K562 (cell line): Measurements from ENCODE around the gene HNRNPLL. TPM values are rescaled to one million over a fixed set of nuclear protein-coding genes. Genes with fewer than 3 reads are reported as not detected.

ENCODE experiments used
- CSDE1 ChIP-seq, 2 experiments: fragments of 450-650 bp; IDR thresholded peaks; 2 replicates each; pipeline ENCODE4 v1.6.1; 2016; ENCODE audit warnings: mild to moderate bottlenecking in 1 of 2
- DMBX1 ChIP-seq: fragments of 250-450 bp; sonication (Bioruptor Pico); IDR thresholded peaks from 2 replicates; pipeline ENCODE4 v1.8.0; 2022; ENCODE audit warnings: inconsistent platforms, mild to moderate bottlenecking, moderate library complexity, borderline replicate concordance
- DPF2 ChIP-seq: fragments of 450-650 bp; IDR thresholded peaks from 2 replicates; pipeline ENCODE4 v1.6.1; 2016
- E2F1 ChIP-seq: sonication (generic); formaldehyde crosslinking; IDR thresholded peaks from 2 replicates; pipeline ENCODE4 v1.8.1; 2023; ENCODE audit warnings: mild to moderate bottlenecking, missing genetic modification reagents, moderate library complexity
- GABPB1 ChIP-seq: sonication (generic); formaldehyde crosslinking; IDR thresholded peaks from 2 replicates; pipeline ENCODE4 v1.8.0; 2022; ENCODE audit warnings: mild to moderate bottlenecking, missing genetic modification reagents
- NEUROD1 ChIP-seq: fragments of 150-350 bp; IDR thresholded peaks from 2 replicates; pipeline ENCODE4 v1.6.1; 2014; ENCODE audit warnings: borderline replicate concordance, low read length, low read depth; ENCODE audit not compliant: partially characterized antibody
- PML ChIP-seq: IDR thresholded peaks from 2 replicates; pipeline ENCODE4 v1.6.1; 2012; ENCODE audit warnings: low read length, inconsistent platforms
- POLR2G ChIP-seq: fragments of 200-400 bp; formaldehyde crosslinking; IDR thresholded peaks from 2 replicates; pipeline ENCODE4 v1.6.1; 2017; ENCODE audit warnings: low read depth, mild to moderate bottlenecking, antibody characterized with exemption, low read length, moderate library complexity
- PREB ChIP-seq: sonication (generic); formaldehyde crosslinking; IDR thresholded peaks from 2 replicates; pipeline ENCODE4 v1.8.1; 2023; ENCODE audit warnings: mild to moderate bottlenecking, missing genetic modification reagents
- PTRF ChIP-seq: fragments of 450-650 bp; IDR thresholded peaks from 2 replicates; pipeline ENCODE4 v1.6.1; 2016; ENCODE audit warnings: mild to moderate bottlenecking, missing genetic modification characterization, missing compliant biosample characterization
- PURB ChIP-seq: sonication (generic); formaldehyde crosslinking; IDR thresholded peaks from 2 replicates; pipeline ENCODE4 v1.9.0; 2021; ENCODE audit warnings: low read depth, mild to moderate bottlenecking, missing genetic modification reagents
- RBM39 ChIP-seq: fragments of 200-400 bp; formaldehyde crosslinking; optimal IDR thresholded peaks from 2 replicates; pipeline ENCODE3; 2018; ENCODE audit warnings: low read depth, low read length
- ZBED1 ChIP-seq: IDR thresholded peaks from 2 replicates; pipeline ENCODE4 v1.6.1; 2014
- ZNF217 ChIP-seq: sonication (generic); formaldehyde crosslinking; IDR thresholded peaks from 2 replicates; pipeline ENCODE4 v1.8.0; 2022; ENCODE audit warnings: mild to moderate bottlenecking, missing genetic modification reagents
- ZNF436 ChIP-seq: fragments of 250-450, 450-650 bp; sonication (Bioruptor Pico); formaldehyde crosslinking; IDR thresholded peaks from 2 replicates; pipeline ENCODE4 v1.7.0; 2020; ENCODE audit warnings: mild to moderate bottlenecking
- ZNF655 ChIP-seq: fragments of 250-450 bp; sonication (Bioruptor Pico); IDR thresholded peaks from 2 replicates; pipeline ENCODE4 v1.5.0; 2021
- ZNF75A ChIP-seq: fragments of 450-650 bp; formaldehyde crosslinking; IDR thresholded peaks from 2 replicates; pipeline ENCODE4 v1.4.0; 2020; ENCODE audit warnings: mild to moderate bottlenecking
- polyA plus RNA-seq, 8 experiments: library from polyadenylated mRNA; depleted of rRNA in 4 of 8; stranded (reverse) in 5 of 8; unstranded in 3 of 8; fragments of >200 nt; fragmentation: Nextera tagmentation in 2 of 8; fragmentation: Illumina TruSeq in 1 of 8; extraction: Ambion mirVana in 2 of 8; extraction: Trizol in 1 of 8; gene quantifications; 2 replicates each; pipeline versions ENCODE4 v1.2.1 to v1.2.3, GENCODE V29; 2011 to 2014; ENCODE audit warnings: inconsistent platforms in 1 of 8, missing spikeins in 1 of 8
- total RNA-seq, 7 experiments: library from RNA; depleted of rRNA in 6 of 7; stranded (reverse); fragments of >200 nt in 6 of 7; fragmentation: Illumina TruSeq in 2 of 7; extraction: Trizol in 2 of 7; gene quantifications; 2 replicates each; pipeline versions ENCODE4 v1.2.1 to v1.2.3, GENCODE V29; 2011 to 2021; ENCODE audit warnings: low replicate concordance in 1 of 7
- TF ChIP-seq, protein P1 (sequence below): fragments of 450-650 bp; IDR thresholded peaks from 2 replicates; pipeline ENCODE4 v1.6.1; 2016; ENCODE audit warnings: low read depth, mild to moderate bottlenecking, moderate library complexity
- TF ChIP-seq, protein P2 (sequence below): fragments of 450-650 bp; IDR thresholded peaks from 2 replicates; pipeline ENCODE4 v1.6.1; 2014; ENCODE audit warnings: low read depth, mild to moderate bottlenecking, moderate library complexity, borderline replicate concordance
- TF ChIP-seq, protein P3 (sequence below): sonication (generic); formaldehyde crosslinking; IDR thresholded peaks from 2 replicates; pipeline ENCODE4 v1.8.1; 2023; ENCODE audit warnings: mild to moderate bottlenecking, missing genetic modification reagents

HNRNPLL gene
- total and polyA plus RNA-seq, 9 of the 15 experiments (the other 6 are each of a cell fraction or from before 2014, with no cell fraction given): 19.8 to 135 (median 57.8) TPM

GRCh38 chr2:38603402-38604290 is 918 bp upstream of the HNRNPLL start (continued):
- TF ChIP-seq E2F1 (CRISPR knock-in tag): 0 out of 2 replicates have a peak, but pooled peaks have one; percentile 6
- TF ChIP-seq ZNF75A (CRISPR knock-in tag): no peak
- TF ChIP-seq DMBX1 (CRISPR knock-in tag): peak; percentile 43; the same call in 1 of the 2 replicates
- no peak for TF ChIP-seq ZNF655 (CRISPR knock-in tag)
- TF ChIP-seq, protein P1, sequence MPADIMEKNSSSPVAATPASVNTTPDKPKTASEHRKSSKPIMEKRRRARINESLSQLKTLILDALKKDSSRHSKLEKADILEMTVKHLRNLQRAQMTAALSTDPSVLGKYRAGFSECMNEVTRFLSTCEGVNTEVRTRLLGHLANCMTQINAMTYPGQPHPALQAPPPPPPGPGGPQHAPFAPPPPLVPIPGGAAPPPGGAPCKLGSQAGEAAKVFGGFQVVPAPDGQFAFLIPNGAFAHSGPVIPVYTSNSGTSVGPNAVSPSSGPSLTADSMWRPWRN: no peak
- TF ChIP-seq, protein P2, sequence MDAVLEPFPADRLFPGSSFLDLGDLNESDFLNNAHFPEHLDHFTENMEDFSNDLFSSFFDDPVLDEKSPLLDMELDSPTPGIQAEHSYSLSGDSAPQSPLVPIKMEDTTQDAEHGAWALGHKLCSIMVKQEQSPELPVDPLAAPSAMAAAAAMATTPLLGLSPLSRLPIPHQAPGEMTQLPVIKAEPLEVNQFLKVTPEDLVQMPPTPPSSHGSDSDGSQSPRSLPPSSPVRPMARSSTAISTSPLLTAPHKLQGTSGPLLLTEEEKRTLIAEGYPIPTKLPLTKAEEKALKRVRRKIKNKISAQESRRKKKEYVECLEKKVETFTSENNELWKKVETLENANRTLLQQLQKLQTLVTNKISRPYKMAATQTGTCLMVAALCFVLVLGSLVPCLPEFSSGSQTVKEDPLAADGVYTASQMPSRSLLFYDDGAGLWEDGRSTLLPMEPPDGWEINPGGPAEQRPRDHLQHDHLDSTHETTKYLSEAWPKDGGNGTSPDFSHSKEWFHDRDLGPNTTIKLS: no peak; the same call in 1 of the 2 replicates
- TF ChIP-seq PURB (CRISPR knock-in tag): no peak
- peak; percentile 25 for TF ChIP-seq NEUROD1
- TF ChIP-seq DPF2: no peak; the same call in none of the 2 replicates
- TF ChIP-seq RBM39: peak; percentile 34
- TF ChIP-seq ZBED1: no peak
- no peak for TF ChIP-seq ZNF217 (CRISPR knock-in tag)
- no peak for TF ChIP-seq PTRF (tag)
- TF ChIP-seq ZNF436 (CRISPR knock-in tag): no peak
- TF ChIP-seq CSDE1 (IDR thresholded peaks at IDR 0.05): no peak
- TF ChIP-seq, protein P3, sequence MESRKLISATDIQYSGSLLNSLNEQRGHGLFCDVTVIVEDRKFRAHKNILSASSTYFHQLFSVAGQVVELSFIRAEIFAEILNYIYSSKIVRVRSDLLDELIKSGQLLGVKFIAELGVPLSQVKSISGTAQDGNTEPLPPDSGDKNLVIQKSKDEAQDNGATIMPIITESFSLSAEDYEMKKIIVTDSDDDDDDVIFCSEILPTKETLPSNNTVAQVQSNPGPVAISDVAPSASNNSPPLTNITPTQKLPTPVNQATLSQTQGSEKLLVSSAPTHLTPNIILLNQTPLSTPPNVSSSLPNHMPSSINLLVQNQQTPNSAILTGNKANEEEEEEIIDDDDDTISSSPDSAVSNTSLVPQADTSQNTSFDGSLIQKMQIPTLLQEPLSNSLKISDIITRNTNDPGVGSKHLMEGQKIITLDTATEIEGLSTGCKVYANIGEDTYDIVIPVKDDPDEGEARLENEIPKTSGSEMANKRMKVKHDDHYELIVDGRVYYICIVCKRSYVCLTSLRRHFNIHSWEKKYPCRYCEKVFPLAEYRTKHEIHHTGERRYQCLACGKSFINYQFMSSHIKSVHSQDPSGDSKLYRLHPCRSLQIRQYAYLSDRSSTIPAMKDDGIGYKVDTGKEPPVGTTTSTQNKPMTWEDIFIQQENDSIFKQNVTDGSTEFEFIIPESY (CRISPR knock-in tag): peak; percentile 90
- no peak for TF ChIP-seq POLR2G
- TF ChIP-seq GABPB1 (CRISPR knock-in tag): no peak
- no peak for TF ChIP-seq PML
- no peak for TF ChIP-seq PREB (CRISPR knock-in tag)
